K562 (cell line): ENCODE data around the gene GGPS1. TPM values are rescaled to one million over a fixed set of nuclear protein-coding genes. Genes with fewer than 3 reads are reported as not detected.

ENCODE experiments used
- BACH1 ChIP-seq: fragments of 200-800 bp; sonication (Bioruptor generic); IDR thresholded peaks from 2 replicates; pipeline ENCODE4 v1.6.1; 2016; ENCODE audit warnings: missing genetic modification characterization, missing compliant biosample characterization
- EWSR1 ChIP-seq: fragments of 450-650 bp; IDR thresholded peaks from 2 replicates; pipeline ENCODE4 v1.6.1; 2018; ENCODE audit warnings: borderline replicate concordance, mild to moderate bottlenecking, low read depth, moderate library complexity; ENCODE audit not compliant: partially characterized antibody
- HDAC8 ChIP-seq: fragments of 450-650 bp; IDR thresholded peaks from 2 replicates; pipeline ENCODE4 v1.6.1; 2016; ENCODE audit warnings: mild to moderate bottlenecking, missing genetic modification characterization, moderate library complexity, missing compliant biosample characterization
- MIER1 ChIP-seq: fragments of 450-650 bp; IDR thresholded peaks from 2 replicates; pipeline ENCODE4 v1.6.1; 2016; ENCODE audit warnings: antibody characterized with exemption, mild to moderate bottlenecking, low read depth
- MYC ChIP-seq, 2 experiments: fragments of 250-450 bp in 1 of 2; sonication (Bioruptor Pico) in 1 of 2; IDR thresholded peaks; 2 replicates each; pipeline versions ENCODE4 v1.5.1 to v1.6.1; 2012 to 2021; ENCODE audit warnings: low read depth in 2 of 2, borderline replicate concordance in 1 of 2, improper control_type of control experiment in 1 of 2, low read length in 1 of 2, mild to moderate bottlenecking in 1 of 2, moderate library complexity in 1 of 2
- NFRKB ChIP-seq: fragments of 450-650 bp; IDR thresholded peaks from 2 replicates; pipeline ENCODE4 v1.6.1; 2016; ENCODE audit warnings: low read depth
- NR0B1 ChIP-seq: fragments of 450-650 bp; IDR thresholded peaks from one replicate; pipeline ENCODE4 v1.6.1; 2018; ENCODE audit warnings: mild to moderate bottlenecking, moderate library complexity; ENCODE audit not compliant: partially characterized antibody
- PCBP2 ChIP-seq: fragments of 200-400 bp; formaldehyde crosslinking; IDR thresholded peaks from 2 replicates; pipeline ENCODE4 v1.6.1; 2018; ENCODE audit warnings: low read length, low read depth, mild to moderate bottlenecking, moderate library complexity; ENCODE audit not compliant: poor library complexity, severe bottlenecking
- PYGO2 ChIP-seq: fragments of 450-650 bp; IDR thresholded peaks from 2 replicates; pipeline ENCODE4 v1.6.1; 2016; ENCODE audit warnings: mild to moderate bottlenecking, missing genetic modification characterization, moderate library complexity, missing compliant biosample characterization
- RFX5 ChIP-seq: IDR thresholded peaks from 2 replicates; pipeline ENCODE4 v1.6.1; 2011; ENCODE audit warnings: low read depth, mild to moderate bottlenecking, improper control_type of control experiment, low read length
- SMAD2 ChIP-seq: fragments of 150-350 bp; IDR thresholded peaks from 2 replicates; pipeline ENCODE4 v1.6.1; 2014; ENCODE audit warnings: low read depth, mild to moderate bottlenecking, low read length
- SRF ChIP-seq, 2 experiments: fragments of 250-450, 450-650 bp in 1 of 2; sonication (Bioruptor Pico) in 1 of 2; sonication (generic) in 1 of 2; formaldehyde crosslinking; IDR thresholded peaks; 2 replicates each; pipeline versions ENCODE4 v1.5.0 to v1.5.1; 2020 to 2022; ENCODE audit warnings: mild to moderate bottlenecking in 1 of 2, missing genetic modification reagents in 1 of 2
- TOE1 ChIP-seq, 2 experiments: fragments of 450-650 bp in 1 of 2; sonication (generic) in 1 of 2; formaldehyde crosslinking in 1 of 2; IDR thresholded peaks; 2 replicates each; pipeline versions ENCODE4 v1.7.1 to v1.8.0; 2016 to 2022; ENCODE audit warnings: borderline replicate concordance in 2 of 2, mild to moderate bottlenecking in 2 of 2, antibody characterized with exemption in 1 of 2, inconsistent platforms in 1 of 2, low read depth in 1 of 2, missing genetic modification reagents in 1 of 2, moderate library complexity in 1 of 2
- ZFP1 ChIP-seq: fragments of 450-650 bp; formaldehyde crosslinking; IDR thresholded peaks from 2 replicates; pipeline ENCODE4 v1.4.0; 2020; ENCODE audit warnings: mild to moderate bottlenecking, mixed read lengths
- ZNF133 ChIP-seq: fragments of 250-450 bp; sonication (Bioruptor Pico); IDR thresholded peaks from 2 replicates; pipeline ENCODE4 v1.4.0; 2020; ENCODE audit warnings: mild to moderate bottlenecking
- ZNF175 ChIP-seq: fragments of 200-800 bp; sonication (Bioruptor generic); IDR thresholded peaks from 2 replicates; pipeline ENCODE4 v1.6.1; 2016; ENCODE audit warnings: low read depth, mild to moderate bottlenecking, missing genetic modification characterization, missing compliant biosample characterization
- ZNF23 ChIP-seq: fragments of 250-450 bp; sonication (Bioruptor Pico); IDR thresholded peaks from 2 replicates; pipeline ENCODE4 v1.4.0; 2020; ENCODE audit warnings: mild to moderate bottlenecking
- ZNF431 ChIP-seq: sonication (generic); formaldehyde crosslinking; IDR thresholded peaks from 2 replicates; pipeline ENCODE4 v1.8.0; 2022; ENCODE audit warnings: mild to moderate bottlenecking, missing genetic modification reagents
- ZNF609 ChIP-seq: sonication (generic); formaldehyde crosslinking; IDR thresholded peaks from 2 replicates; pipeline ENCODE4 v1.8.1; 2023; ENCODE audit warnings: missing genetic modification reagents, mild to moderate bottlenecking, borderline replicate concordance
- polyA plus RNA-seq, 8 experiments: library from polyadenylated mRNA; depleted of rRNA in 4 of 8; stranded (reverse) in 5 of 8; unstranded in 3 of 8; fragments of >200 nt; fragmentation: Nextera tagmentation in 2 of 8; fragmentation: Illumina TruSeq in 1 of 8; extraction: Ambion mirVana in 2 of 8; extraction: Trizol in 1 of 8; gene quantifications; 2 replicates each; pipeline versions ENCODE4 v1.2.1 to v1.2.3, GENCODE V29; 2011 to 2014; ENCODE audit warnings: inconsistent platforms in 1 of 8, missing spikeins in 1 of 8
- total RNA-seq, 7 experiments: library from RNA; depleted of rRNA in 6 of 7; stranded (reverse); fragments of >200 nt in 6 of 7; fragmentation: Illumina TruSeq in 2 of 7; extraction: Trizol in 2 of 7; gene quantifications; 2 replicates each; pipeline versions ENCODE4 v1.2.1 to v1.2.3, GENCODE V29; 2011 to 2021; ENCODE audit warnings: low replicate concordance in 1 of 7

Gene GGPS1
- total and polyA plus RNA-seq, 9 of the 15 experiments (the other 6 are each of a cell fraction or from before 2014, with no cell fraction given): 18.8 to 104 (median 56.3) TPM

GRCh38 chr1:235367000-235367908 is 38.9 kb downstream of the GGPS1 start, which contains the start of gene TBCE (continued):
- TF ChIP-seq PCBP2: no peak
- no peak for TF ChIP-seq MIER1
- TF ChIP-seq PYGO2: no peak
- TF ChIP-seq ZNF175 (CRISPR knock-in tag): no peak
- no peak for TF ChIP-seq ZNF23 (CRISPR knock-in tag)
- TF ChIP-seq ZNF431 (CRISPR knock-in tag): peak; percentile 67; the same call in 1 of the 2 replicates
- TF ChIP-seq MYC (IDR thresholded peaks at IDR 0.05; ENCODE audit: low read depth, low read length): peak; percentile 93
- TF ChIP-seq MYC (CRISPR knock-in tag; IDR thresholded peaks at IDR 0.05; ENCODE audit: borderline replicate concordance, low read depth): no peak
- TF ChIP-seq ZNF609 (CRISPR knock-in tag): no peak
- peak in 1 of 2 experiments; percentile 96; a peak in 3 of 4 replicates for TF ChIP-seq SRF (CRISPR knock-in tag; IDR thresholded peaks at IDR 0.05)
- peak; percentile 12; the same call in 1 of the 2 replicates for TF ChIP-seq NFRKB
- no peak for TF ChIP-seq EWSR1
- peak; percentile 63; the same call in 1 of the 2 replicates for TF ChIP-seq TOE1 (IDR thresholded peaks at IDR 0.05; ENCODE audit: borderline replicate concordance)
- TF ChIP-seq TOE1 (CRISPR knock-in tag; IDR thresholded peaks at IDR 0.05; ENCODE audit: borderline replicate concordance, low read depth): no peak
- no peak for TF ChIP-seq NR0B1
- no peak for TF ChIP-seq SMAD2
- no peak for TF ChIP-seq ZFP1 (CRISPR knock-in tag)
- TF ChIP-seq BACH1 (tag): no peak
- 0 out of 2 replicates have a peak, but pooled peaks have one; percentile 34 for TF ChIP-seq HDAC8 (tag)
- no peak for TF ChIP-seq RFX5
- TF ChIP-seq ZNF133 (CRISPR knock-in tag): no peak
